DOHH2 (cell line): ENCODE data around the gene GIMAP8.

Experiments used
- H3F3A ChIP-seq: fragments of 200-600 bp; sonication (generic), shearing (Covaris generic); 2 replicates; pipeline ENCODE4 v1.6.0; 2016; ENCODE audit warnings: antibody characterized with exemption, mild to moderate bottlenecking; ENCODE audit not compliant: control insufficient read depth, insufficient read depth
- H3K27ac ChIP-seq: fragments of 200-600 bp; sonication (generic); 2 replicates; pipeline ENCODE4 v1.5.1; 2014; ENCODE audit warnings: low read depth, mild to moderate bottlenecking, low read length, moderate library complexity
- H3K27me3 ChIP-seq: fragments of 200-600 bp; sonication (generic); 2 replicates; pipeline ENCODE4 v1.6.1; 2014; ENCODE audit warnings: mild to moderate bottlenecking, low read length, mixed read lengths; ENCODE audit not compliant: control insufficient read depth
- H3K36me3 ChIP-seq: fragments of 200-600 bp; sonication (generic); 2 replicates; pipeline ENCODE4 v1.6.1; 2014; ENCODE audit warnings: mild to moderate bottlenecking, low read length, moderate library complexity, mixed read lengths; ENCODE audit not compliant: control insufficient read depth
- H3K4me1 ChIP-seq: fragments of 200-600 bp; sonication (generic); 2 replicates; pipeline ENCODE4 v1.6.1; 2014; ENCODE audit warnings: mild to moderate bottlenecking, low read length, mixed read lengths; ENCODE audit not compliant: control insufficient read depth
- H3K4me2 ChIP-seq: fragments of 200-600 bp; sonication (generic); 2 replicates; pipeline ENCODE4 v1.6.0; 2014; ENCODE audit warnings: mild to moderate bottlenecking, low read length, moderate library complexity
- H3K4me3 ChIP-seq: fragments of 200-600 bp; sonication (generic); 2 replicates; pipeline ENCODE4 v1.5.1; 2014; ENCODE audit warnings: mild to moderate bottlenecking, low read length, mixed read lengths
- H3K79me2 ChIP-seq: fragments of 200-600 bp; sonication (generic); 2 replicates; pipeline ENCODE4 v1.6.1; 2014; ENCODE audit warnings: mild to moderate bottlenecking, low read length, mixed read lengths; ENCODE audit not compliant: control insufficient read depth
- H3K9me2 ChIP-seq: fragments of 200-600 bp; sonication (generic); replicated peaks from 2 replicates; pipeline ENCODE4 v1.6.1; 2014; ENCODE audit warnings: mild to moderate bottlenecking, low read length, mixed read lengths; ENCODE audit not compliant: control insufficient read depth
- H3K9me3 ChIP-seq: fragments of 200-600 bp; sonication (generic); 2 replicates; pipeline ENCODE4 v1.6.1; 2014; ENCODE audit warnings: antibody characterized with exemption, low read length, mixed read lengths; ENCODE audit not compliant: control insufficient read depth, insufficient read depth
- H4K20me1 ChIP-seq: fragments of 200-600 bp; sonication (generic); 2 replicates; pipeline ENCODE4 v1.6.0; 2014; ENCODE audit warnings: low read depth, mild to moderate bottlenecking, antibody characterized with exemption, low read length, moderate library complexity; ENCODE audit not compliant: control insufficient read depth, insufficient read depth
- CTCF ChIP-seq: fragments of 200-600 bp; sonication (generic); IDR thresholded peaks from one replicate; pipeline ENCODE4 v1.5.1; 2014; ENCODE audit warnings: antibody characterized with exemption, mild to moderate bottlenecking, low read depth, low read length; ENCODE audit not compliant: poor library complexity, severe bottlenecking
- EZH2phosphoT487 ChIP-seq: fragments of 200-600 bp; sonication (generic); IDR thresholded peaks from 2 replicates; pipeline ENCODE4 v1.6.1; 2017; ENCODE audit warnings: borderline replicate concordance, mild to moderate bottlenecking, antibody characterized with exemption, low read length, moderate library complexity, mixed read lengths

GIMAP8 gene

GRCh38 chr7:150464962-150465361, 14.5 kb downstream of the GIMAP8 start:
- no peaks in the 10 kb centered on the region for H4K20me1 ChIP-seq
- H3K9me3 ChIP-seq, result no peaks in the 10 kb centered on the region
- H3K9me2 ChIP-seq, result no peaks in the 10 kb centered on the region
- no peak overlapping the region for H3K4me3 ChIP-seq
- no peak for TF ChIP-seq CTCF
- no peak for TF ChIP-seq EZH2phosphoT487
- no peaks in the 10 kb centered on the region for H3K36me3 ChIP-seq
- H3F3A ChIP-seq, result no peaks in the 10 kb centered on the region
- H3K4me2 ChIP-seq, result no peak overlapping the region
- H3K27ac ChIP-seq, result no peak overlapping the region
- peaks cover 10% of the 10 kb centered on the region; the same call in 1 of the 2 replicates for H3K27me3 ChIP-seq
- no peaks in the 10 kb centered on the region for H3K4me1 ChIP-seq
- H3K79me2 ChIP-seq, result no peaks in the 10 kb centered on the region

- TF ChIP-seq CTCF (no peak), EZH2phosphoT487 (no peak)
- H3K4me1 ChIP-seq, result no peaks in the 10 kb centered on the region
These were observed 15.0 kb downstream of the GIMAP8 start for GRCh38 chr7:150465414-150465813.

GRCh38 chr7:150466477-150466876, 16.0 kb downstream of the GIMAP8 start:
- no peak overlapping the region for H3K27ac ChIP-seq
- H3K9me2 ChIP-seq, result no peaks in the 10 kb centered on the region
- peaks cover 10% of the 10 kb centered on the region; the same call in 1 of the 2 replicates for H3K27me3 ChIP-seq
- H3K9me3 ChIP-seq, result no peaks in the 10 kb centered on the region
- H4K20me1 ChIP-seq, result no peaks in the 10 kb centered on the region
- H3K36me3 ChIP-seq, result no peaks in the 10 kb centered on the region
- no peaks in the 10 kb centered on the region for H3K4me1 ChIP-seq
- TF ChIP-seq CTCF (no peak), EZH2phosphoT487 (no peak)
- H3F3A ChIP-seq, result no peaks in the 10 kb centered on the region
- H3K79me2 ChIP-seq, result no peaks in the 10 kb centered on the region
- no peak overlapping the region for H3K4me3 ChIP-seq
- no peak overlapping the region for H3K4me2 ChIP-seq

More at GRCh38 chr7:150465414-150465813, 15.0 kb downstream of the GIMAP8 start:
- Histone ChIP-seq H4K20me1 (no peaks in the 10 kb centered on the region), H3K4me3 (no peak overlapping the region), H3K9me2 (no peaks in the 10 kb centered on the region), H3K4me2 (no peak overlapping the region), H3K9me3 (no peaks in the 10 kb centered on the region), H3F3A (no peaks in the 10 kb centered on the region), H3K36me3 (no peaks in the 10 kb centered on the region), H3K27me3 (peaks cover 10% of the 10 kb centered on the region; the same call in 1 of the 2 replicates), H3K27ac (no peak overlapping the region), H3K79me2 (no peaks in the 10 kb centered on the region)

GRCh38 chr7:150468241-150468640, 17.8 kb downstream of the GIMAP8 start:
- Histone ChIP-seq H3K27me3 (peaks cover 10% of the 10 kb centered on the region; the same call in 1 of the 2 replicates), H3K9me3 (no peaks in the 10 kb centered on the region), H3K4me1 (no peaks in the 10 kb centered on the region), H3K4me2 (no peak overlapping the region), H3K4me3 (no peak overlapping the region), H3K79me2 (no peaks in the 10 kb centered on the region), H4K20me1 (no peaks in the 10 kb centered on the region), H3F3A (no peaks in the 10 kb centered on the region), H3K9me2 (no peaks in the 10 kb centered on the region), H3K36me3 (no peaks in the 10 kb centered on the region), H3K27ac (no peak overlapping the region)
- TF ChIP-seq EZH2phosphoT487, result no peak
- TF ChIP-seq CTCF, result no peak
